Body of pancreas (tissue), 4 donors: ENCODE data around the gene GARNL3. TPM values are rescaled to one million over a fixed set of nuclear protein-coding genes. Genes with fewer than 3 reads are reported as not detected.

Experiments used
- ATAC-seq: fragments of 150-250 bp; one replicate; pipeline ENCODE4 v1.9.1; 2016
- DNase-seq, 4 donors: peaks; one replicate each; pipeline ENCODE4 v3.0.0-alpha.2; 2019
- H3K27ac ChIP-seq, 4 donors: fragments of 200-600 bp; sonication (generic); 1 replicate in 3 of 4; 2 replicates in 1 of 4; pipeline versions ENCODE4 v1.5.1 to v1.6.1; 2016 to 2019; ENCODE audit warnings: mild to moderate bottlenecking in 1 of 4, mixed read lengths in 1 of 4, moderate library complexity in 1 of 4
- H3K27me3 ChIP-seq, 2 donors: fragments of 200-600 bp; sonication (generic); one replicate each; pipeline ENCODE4 v1.6.0; 2016; ENCODE audit warnings: mild to moderate bottlenecking in 1 of 2
- H3K36me3 ChIP-seq, 2 donors: fragments of 200-600 bp; sonication (generic); replicated peaks in 1 of 2; 2 replicates each; pipeline ENCODE4 v1.5.1; 2016; ENCODE audit warnings: low read depth in 2 of 2; ENCODE audit not compliant: insufficient read depth in 1 of 2
- H3K4me1 ChIP-seq: fragments of 200-600 bp; sonication (generic); one replicate; pipeline ENCODE4 v1.6.0; 2016
- H3K4me3 ChIP-seq, 2 donors: fragments of 200-600 bp; sonication (generic); 1 replicate in 1 of 2; 2 replicates in 1 of 2; pipeline ENCODE4 v1.5.1; 2016 to 2019
- H3K9me3 ChIP-seq, 3 donors: fragments of 200-600 bp; sonication (generic); 1 replicate in 2 of 3; 2 replicates in 1 of 3; pipeline ENCODE4 v1.5.1; 2016
- CTCF ChIP-seq, 7 experiments: fragments of 450-650 bp in 4 of 7; fragments of 200-600 bp in 3 of 7; sonication (generic) in 3 of 7; IDR thresholded peaks; one replicate each; pipeline ENCODE4 v1.5.1; 2016 to 2019; ENCODE audit warnings: antibody characterized with exemption in 7 of 7
- POLR2A ChIP-seq, 3 donors: fragments of 450-650 bp; IDR thresholded peaks; one replicate each; pipeline ENCODE4 v1.6.1; 2016; ENCODE audit warnings: antibody characterized with exemption in 3 of 3, mild to moderate bottlenecking in 2 of 3
- WGBS, 2 donors: methylation state at CpG; one replicate each; pipeline ENCODE4 v1.1.5; 2017; 5-methylcytosine and 5-hydroxymethylcytosine counted together
- intact Hi-C: fragments of 100-400 bp; cut with DNase I; formaldehyde crosslinking; loops from one replicate; pipeline ENCODE4 v1.15.1; 2023
- total RNA-seq, 2 donors: library from RNA; depleted of rRNA; stranded (reverse); fragments of >200 nt; gene quantifications; one replicate each; pipeline ENCODE4 v1.1.0, GENCODE V29; 2016

GARNL3 gene
- total RNA-seq, 2 donors from 2014 or later = 5.9 to 23.6 TPM

GRCh38 chr9:127382541-127382940 is 118.0 kb downstream of the GARNL3 start:
- TF ChIP-seq POLR2A (IDR thresholded peaks at IDR 0.05) = no peak
- TF ChIP-seq CTCF (IDR thresholded peaks at IDR 0.05) = no peak
- Histone ChIP-seq H3K36me3 (no peaks in the 10 kb centered on the region), H3K9me3 (no peaks in the 10 kb centered on the region), H3K4me1 (no peaks in the 10 kb centered on the region), H3K4me3 (no peak overlapping the region), H3K27me3 (no peaks in the 10 kb centered on the region), H3K27ac (no peak overlapping the region)
- DNase-seq (no peak), ATAC-seq (no peak)
- intact Hi-C loops = no loop called here
- WGBS, 2 donors = 64 to 83% methylated on average over 2 of the region's 2 CpGs

- TF ChIP-seq CTCF (IDR thresholded peaks at IDR 0.05) = no peak
- no peak for TF ChIP-seq POLR2A (IDR thresholded peaks at IDR 0.05)
- ATAC-seq (no peak), DNase-seq (no peak)
- H3K36me3 ChIP-seq = no peaks in the 10 kb centered on the region
- H3K9me3 ChIP-seq = no peaks in the 10 kb centered on the region
- no peaks in the 10 kb centered on the region for H3K4me1 ChIP-seq
- H3K4me3 ChIP-seq = no peak overlapping the region
- H3K27ac ChIP-seq = no peak overlapping the region
- no peaks in the 10 kb centered on the region for H3K27me3 ChIP-seq
- intact Hi-C loops = no loop called here
- WGBS, 2 donors = 83 to 84% methylated on average over 11 of the region's 11 CpGs
Observed at GRCh38 chr9:127384016-127384730, 119.6 kb downstream of the GARNL3 start.

- H3K27me3 ChIP-seq = no peaks in the 10 kb centered on the region
- TF ChIP-seq CTCF (IDR thresholded peaks at IDR 0.05) (no peak), POLR2A (IDR thresholded peaks at IDR 0.05) (no peak)
- WGBS, 2 donors = 77 to 87% methylated on average over 10 to 13 of the region's 13 CpGs
- ATAC-seq (no peak), DNase-seq (no peak)
- H3K4me3 ChIP-seq = no peak overlapping the region
- H3K4me1 ChIP-seq = no peaks in the 10 kb centered on the region
- intact Hi-C loops = no loop called here
- no peaks in the 10 kb centered on the region for H3K9me3 ChIP-seq
- no peaks in the 10 kb centered on the region for H3K36me3 ChIP-seq
- no peak overlapping the region for H3K27ac ChIP-seq
Observed at GRCh38 chr9:127384901-127385300, 120.3 kb downstream of the GARNL3 start.

GRCh38 chr9:127386249-127386648 is 121.7 kb downstream of the GARNL3 start:
- Histone ChIP-seq H3K9me3 (no peaks in the 10 kb centered on the region), H3K4me3 (no peak overlapping the region), H3K4me1 (no peaks in the 10 kb centered on the region), H3K27me3 (no peaks in the 10 kb centered on the region), H3K36me3 (no peaks in the 10 kb centered on the region), H3K27ac (no peak overlapping the region)
- ATAC-seq (no peak), DNase-seq (no peak)
- no peak for TF ChIP-seq POLR2A (IDR thresholded peaks at IDR 0.05)
- TF ChIP-seq CTCF (IDR thresholded peaks at IDR 0.05) = no peak
- intact Hi-C loops = no loop called here
- WGBS, 2 donors = 70 to 93% methylated on average over 4 of the region's 4 CpGs

- DNase-seq = no peak
- H3K27ac ChIP-seq = no peak overlapping the region
- intact Hi-C loops = no loop called here
Observed at GRCh38 chr9:127386981-127387380, 122.4 kb downstream of the GARNL3 start.

More at GRCh38 chr9:127386981-127387380, 122.4 kb downstream of the GARNL3 start:
- TF ChIP-seq CTCF (IDR thresholded peaks at IDR 0.05) = no peak
- no peak for TF ChIP-seq POLR2A (IDR thresholded peaks at IDR 0.05)
- H3K36me3 ChIP-seq = no peaks in the 10 kb centered on the region
- H3K27me3 ChIP-seq = no peaks in the 10 kb centered on the region
- WGBS, 2 donors = 89 to 90% methylated on average over 10 of the region's 10 CpGs
- no peak for ATAC-seq
- no peaks in the 10 kb centered on the region for H3K9me3 ChIP-seq
- no peaks in the 10 kb centered on the region for H3K4me1 ChIP-seq
- H3K4me3 ChIP-seq = no peak overlapping the region
